Measurements from ENCODE around the gene NR2C2. TPM values are rescaled to one million over a fixed set of nuclear protein-coding genes. Genes with fewer than 3 reads are reported as not detected.
A peak's percentile ranks its signal among the peaks of the same experiment; 100 is the strongest.

The NR2C2 gene
- total and polyA plus RNA-seq, 5 experiments from 2014 or later = 10.1 to 110 (median 19.3) TPM

DNA sequence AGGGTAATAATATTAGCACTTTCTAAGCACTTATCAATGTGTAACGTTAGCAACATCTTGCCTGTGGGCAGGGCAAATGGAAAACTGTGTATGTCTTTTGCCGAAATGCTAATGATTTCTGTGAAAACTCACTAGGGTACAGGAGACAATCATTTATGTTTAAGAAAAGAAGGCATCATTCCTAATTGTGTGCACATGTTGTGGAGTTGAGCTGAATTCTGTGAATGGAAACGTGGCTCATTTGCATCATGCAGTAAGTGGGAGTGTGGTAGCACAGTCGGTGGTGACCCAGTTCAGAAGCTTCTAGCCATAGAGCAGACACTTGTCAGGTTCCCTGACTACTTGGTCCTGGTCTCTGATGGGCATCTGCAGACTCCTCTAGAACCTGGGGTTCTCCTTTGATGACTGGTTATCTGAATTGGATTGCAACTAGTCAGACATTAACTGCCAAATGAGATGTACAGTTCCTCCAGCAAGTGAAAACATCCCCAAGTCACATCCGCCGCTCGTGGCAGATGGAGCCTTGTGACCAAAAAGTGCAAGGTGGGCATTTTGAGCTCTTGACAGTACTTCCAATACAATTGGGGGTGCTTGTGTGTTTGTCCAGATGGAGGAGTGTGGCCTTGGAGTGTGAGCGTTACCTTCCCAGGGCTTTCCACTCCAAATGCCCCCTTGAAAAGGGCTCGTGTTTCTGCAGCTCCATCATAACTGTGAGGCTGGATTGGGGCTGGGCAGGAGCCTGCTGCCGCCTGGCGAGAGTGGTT lies 96.2 kb downstream of the NR2C2 start:
- Mint-ChIP-seq H3K4me1 (peaks cover 8 to 20% (median 15%) of the 10 kb centered on the region in 4 donors), H3K27ac (peak overlapping the region in 6 of 10 donors; percentile 9 to 83 (median 32)), H3K36me3 (peaks cover 0 to 97% (median 2%) of the 10 kb centered on the region in 3 donors), H3K4me3 (no peak overlapping the region), H3K9me3 (no peaks in the 10 kb centered on the region), H3K27me3 (no peaks in the 10 kb centered on the region)
- DNase-seq (no peak), ATAC-seq (no peak)
- POLR2A ChIA-PET = no interaction called here

DNA sequence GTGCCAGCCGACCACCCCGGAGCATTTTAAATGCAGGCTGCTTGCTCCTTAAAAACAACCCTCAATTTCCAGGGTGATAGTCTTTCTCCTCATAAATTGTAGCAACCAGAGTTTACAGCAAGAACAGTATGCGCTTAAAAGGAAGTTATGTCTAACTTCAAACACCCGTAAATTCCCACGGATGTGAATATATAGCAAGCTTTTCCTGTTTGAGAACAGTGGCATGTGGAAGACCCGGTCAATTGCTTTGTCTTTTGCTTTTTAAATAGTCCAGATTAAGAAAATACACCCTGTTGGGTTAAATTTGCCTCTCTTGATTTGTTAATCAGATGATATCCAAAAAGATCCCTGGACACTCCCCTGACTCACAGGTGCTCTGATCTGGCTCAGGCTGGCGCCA lies 96.9 kb downstream of the NR2C2 start:
- POLR2A ChIA-PET = interaction anchor here (0.6 kb wide), 1 partner anchor 13 kb away, joined by 4 read pairs; no protein-coding TSS in a partner anchor
- Mint-ChIP-seq H3K4me3 (no peak overlapping the region), H3K27me3 (no peaks in the 10 kb centered on the region), H3K9me3 (no peaks in the 10 kb centered on the region), H3K36me3 (peaks cover 0 to 97% (median under 1%) of the 10 kb centered on the region in 3 donors), H3K4me1 (peaks cover 8 to 20% (median 15%) of the 10 kb centered on the region in 4 donors), H3K27ac (peak overlapping the region; percentile 16 to 92 (median 72))
- no peak for DNase-seq
- ATAC-seq = no peak

DNA sequence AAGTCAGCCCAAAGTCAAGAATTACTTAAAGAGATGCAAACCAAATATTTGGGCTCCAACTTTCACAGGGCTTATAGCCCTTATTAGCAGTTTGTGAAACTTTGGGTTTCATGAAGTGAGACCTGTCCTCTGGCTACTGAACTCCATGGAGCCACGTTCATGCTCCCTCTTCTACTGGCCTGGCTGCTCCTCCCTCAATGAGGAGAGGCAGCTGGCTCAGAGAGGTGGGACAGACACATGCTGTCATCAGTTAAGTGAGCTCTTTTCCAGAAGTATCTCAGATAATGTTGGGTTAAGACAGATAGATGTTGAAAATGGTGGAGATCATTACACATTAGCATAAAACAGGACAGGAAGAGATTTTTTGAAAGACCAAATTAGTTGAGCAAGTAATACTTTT lies 98.3 kb downstream of the NR2C2 start:
- no peak for ATAC-seq
- no peaks in the 10 kb centered on the region for H3K27me3 Mint-ChIP-seq
- H3K4me1 Mint-ChIP-seq = peaks cover 8 to 26% (median 22%) of the 10 kb centered on the region in 4 donors
- no peak overlapping the region for H3K4me3 Mint-ChIP-seq
- H3K9me3 Mint-ChIP-seq = no peaks in the 10 kb centered on the region
- H3K27ac Mint-ChIP-seq = peak overlapping the region in 5 of 10 donors; percentile 14 to 92 (median 30)
- DNase-seq = no peak
- H3K36me3 Mint-ChIP-seq = peaks cover 0 to 97% (median 0%) of the 10 kb centered on the region in 3 donors
- POLR2A ChIA-PET = no interaction called here

DNA sequence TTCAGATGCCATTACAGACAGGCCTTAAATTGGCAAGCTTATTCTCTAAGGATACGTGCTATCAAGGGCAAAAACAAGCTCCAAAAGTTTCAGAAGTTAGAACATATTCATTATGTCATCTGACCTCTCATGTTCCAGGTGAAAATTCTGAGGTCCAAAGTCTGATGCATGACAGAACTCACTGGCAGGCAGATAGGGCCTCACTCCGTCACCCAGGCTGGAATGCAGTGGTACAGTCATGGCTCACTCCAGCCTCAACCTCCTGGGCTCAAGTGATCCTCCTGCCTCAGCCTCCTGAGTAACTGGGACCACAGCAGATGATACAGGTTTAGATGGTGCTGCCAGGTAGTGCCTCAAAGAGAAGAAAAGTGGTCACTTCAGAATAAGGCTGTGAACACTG lies 102.2 kb downstream of the NR2C2 start:
- peaks cover 4 to 43% (median 35%) of the 10 kb centered on the region in 4 donors for H3K4me1 Mint-ChIP-seq
- H3K4me3 Mint-ChIP-seq = no peak overlapping the region
- peaks cover 0 to 80% (median 0%) of the 10 kb centered on the region in 3 donors for H3K36me3 Mint-ChIP-seq
- ATAC-seq (no peak), DNase-seq (no peak)
- H3K27ac Mint-ChIP-seq = peak overlapping the region in 5 of 10 donors; percentile 9 to 63 (median 37)
- POLR2A ChIA-PET = no interaction called here
- no peaks in the 10 kb centered on the region for H3K9me3 Mint-ChIP-seq
- H3K27me3 Mint-ChIP-seq = no peaks in the 10 kb centered on the region

DNA sequence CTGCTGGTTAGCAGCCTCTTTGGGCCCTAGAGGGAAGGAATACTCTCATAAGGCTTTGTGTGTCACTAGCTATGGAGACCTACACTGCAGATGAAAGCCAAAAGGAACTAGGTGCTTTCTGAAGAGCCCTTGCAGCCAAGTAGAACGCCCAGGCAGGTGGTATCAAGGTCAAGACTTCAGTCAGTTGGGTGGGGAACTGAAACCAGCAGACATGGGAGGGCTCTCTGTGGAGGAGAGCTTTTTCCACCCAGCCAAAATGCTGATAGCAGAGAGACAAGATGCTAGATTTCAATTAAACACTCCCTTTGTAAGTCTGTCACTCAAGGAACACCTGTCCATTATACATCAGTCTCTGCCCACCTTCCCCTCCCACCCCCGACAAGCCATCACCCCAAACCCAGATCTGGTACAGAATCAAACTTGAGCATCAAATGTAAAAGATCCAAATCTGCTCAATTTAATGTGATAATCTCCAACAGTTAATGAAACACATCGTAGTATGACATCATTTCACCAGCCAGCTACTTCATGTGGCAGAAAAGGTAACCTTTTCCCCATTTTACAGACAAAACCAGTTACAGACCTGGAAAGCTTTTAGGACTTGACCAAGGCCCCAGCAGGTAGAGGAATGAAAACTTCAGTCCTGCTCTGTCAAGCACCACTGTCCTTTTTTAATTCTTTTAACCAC lies 103.2 kb downstream of the NR2C2 start:
- peaks cover 0 to 3% (median 0%) of the 10 kb centered on the region in 9 donors for H3K9me3 Mint-ChIP-seq

DNA sequence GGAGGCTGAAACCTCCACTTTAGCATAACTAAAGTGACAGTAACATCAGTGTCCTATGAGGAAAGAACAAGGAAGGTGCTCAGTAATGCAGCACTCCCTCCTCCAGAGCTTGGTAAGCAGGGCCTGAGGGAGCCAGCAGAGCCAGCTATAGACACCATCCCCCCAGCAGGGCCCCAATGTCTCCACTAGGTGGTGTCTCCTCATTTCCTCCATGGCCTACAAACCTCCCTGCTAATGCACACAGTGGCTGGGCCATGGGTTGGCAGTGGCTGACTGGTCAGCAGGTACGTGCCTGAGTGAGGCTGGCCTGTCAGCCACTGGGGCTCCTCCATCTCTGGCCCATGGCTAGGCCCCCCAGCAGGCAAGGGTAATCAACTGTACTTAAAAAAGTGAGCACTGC lies 104.1 kb downstream of the NR2C2 start:
- peak in 7 of 10 donors; percentile 8 to 40 (median 16) for DNase-seq
- H3K27ac Mint-ChIP-seq = peak overlapping the region; percentile 23 to 85 (median 52)
- H3K4me3 Mint-ChIP-seq = no peak overlapping the region
- peaks cover 8 to 61% (median 44%) of the 10 kb centered on the region in 4 donors for H3K4me1 Mint-ChIP-seq
- peak; percentile 86 to 90 for ATAC-seq
- peaks cover 0 to 71% (median 7%) of the 10 kb centered on the region in 3 donors for H3K36me3 Mint-ChIP-seq
- peaks cover 0 to 3% (median 0%) of the 10 kb centered on the region in 9 donors for H3K9me3 Mint-ChIP-seq
- POLR2A ChIA-PET = interaction anchor here (0.6 kb wide), 1 partner anchor 75 kb away, joined by 6 read pairs; no protein-coding TSS in a partner anchor
- H3K27me3 Mint-ChIP-seq = no peaks in the 10 kb centered on the region

More for the DNA sequence above, 103.2 kb downstream of the NR2C2 start:
- Mint-ChIP-seq H3K4me3 (no peak overlapping the region), H3K36me3 (peaks cover 0 to 77% (median 2%) of the 10 kb centered on the region in 3 donors), H3K27ac (peak overlapping the region in 8 of 10 donors; percentile 6 to 81 (median 62)), H3K4me1 (peaks cover 8 to 51% (median 42%) of the 10 kb centered on the region in 4 donors), H3K27me3 (no peaks in the 10 kb centered on the region)
- peak in 1 of 10 donors; percentile 30 for DNase-seq
- POLR2A ChIA-PET = no interaction called here
- ATAC-seq = no peak

DNA sequence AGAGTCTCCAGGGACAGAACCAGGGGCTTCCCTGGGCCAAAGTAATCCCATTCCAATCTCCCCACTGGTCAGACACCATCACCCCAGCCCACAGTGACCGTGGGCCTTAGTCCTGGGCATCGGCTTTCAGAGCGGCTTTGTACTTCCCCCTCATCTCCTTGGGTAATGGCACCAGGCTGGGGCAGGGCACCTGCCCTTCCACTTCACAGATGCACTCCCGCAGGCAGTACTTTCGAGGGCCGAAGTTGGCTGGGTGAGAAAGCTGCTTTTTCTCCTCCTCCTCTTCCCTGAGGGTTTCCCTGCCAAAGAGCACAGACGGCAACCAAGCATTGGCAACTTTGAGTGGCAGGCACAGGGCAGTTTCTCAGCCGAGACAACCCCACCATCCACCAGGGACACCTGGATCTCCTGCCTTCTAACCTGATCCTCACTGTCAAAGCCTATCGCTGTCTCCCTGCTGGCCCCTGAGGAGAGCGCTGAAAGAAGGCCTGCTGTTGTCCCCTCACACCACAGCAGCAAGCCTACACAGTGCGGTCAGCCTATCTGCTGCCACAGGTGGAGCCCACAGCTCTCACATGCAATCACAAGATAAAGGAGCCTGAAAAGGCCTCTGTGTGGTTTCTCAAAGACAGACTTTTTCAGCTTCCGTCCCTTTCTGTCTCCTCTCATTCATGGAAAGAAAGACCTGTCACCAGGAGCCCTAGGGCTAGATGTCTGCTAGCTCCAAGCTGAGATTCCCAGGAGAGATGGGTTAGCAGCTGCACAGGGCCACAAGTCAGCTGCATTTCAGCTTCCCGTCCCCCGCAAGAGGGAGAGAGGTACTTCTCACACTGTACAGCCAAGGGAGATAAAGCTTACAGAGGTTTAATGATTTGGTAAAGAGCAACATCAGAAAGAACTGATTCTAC lies 105.2 kb downstream of the NR2C2 start:
- Mint-ChIP-seq H3K27ac (peak overlapping the region; percentile 42 to 92 (median 72)), H3K27me3 (no peaks in the 10 kb centered on the region), H3K4me3 (no peak overlapping the region), H3K4me1 (peaks cover 11 to 61% (median 49%) of the 10 kb centered on the region in 4 donors), H3K36me3 (peaks cover 0 to 68% (median 10%) of the 10 kb centered on the region in 3 donors), H3K9me3 (peaks cover 0 to 3% (median 0%) of the 10 kb centered on the region in 9 donors)
- ATAC-seq = no peak
- DNase-seq = no peak
- POLR2A ChIA-PET = interaction anchor here (1.2 kb wide), 1 partner anchor 12 kb away, joined by 5 read pairs; the partner anchor contains the start of gene MRPS25

DNA sequence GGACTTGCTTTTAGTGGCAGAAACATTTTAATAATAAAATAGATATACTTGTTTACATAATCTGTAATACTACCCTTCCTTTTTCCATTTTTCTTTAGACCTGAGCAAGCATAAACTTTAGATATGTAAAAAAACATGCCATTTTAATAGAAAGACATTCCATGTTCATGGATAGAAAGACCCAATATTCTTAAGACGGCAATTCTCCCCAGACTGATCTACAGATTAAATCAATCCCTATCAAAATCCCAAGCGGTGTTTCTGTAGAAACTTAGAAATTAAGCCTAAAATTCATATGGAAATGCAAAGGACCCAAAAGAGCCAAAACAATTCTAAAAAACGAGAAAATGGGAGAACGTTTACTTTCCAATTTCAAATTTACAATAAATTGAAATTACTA lies 106.2 kb downstream of the NR2C2 start:
- no peak for ATAC-seq
- Mint-ChIP-seq H3K9me3 (peaks cover 0 to 3% (median 0%) of the 10 kb centered on the region in 9 donors), H3K27me3 (no peaks in the 10 kb centered on the region), H3K36me3 (peaks cover 0 to 69% (median 16%) of the 10 kb centered on the region in 3 donors), H3K4me1 (peaks cover 11 to 61% (median 49%) of the 10 kb centered on the region in 4 donors), H3K27ac (peak overlapping the region in 7 of 10 donors; percentile 43 to 92 (median 60)), H3K4me3 (no peak overlapping the region)
- POLR2A ChIA-PET = interaction anchor here (0.6 to 1.2 kb wide), 2 partner anchors 12 to 46 kb away, joined by 4 to 5 read pairs; partner anchors contain the start of gene MRPS25
- DNase-seq = no peak

DNA sequence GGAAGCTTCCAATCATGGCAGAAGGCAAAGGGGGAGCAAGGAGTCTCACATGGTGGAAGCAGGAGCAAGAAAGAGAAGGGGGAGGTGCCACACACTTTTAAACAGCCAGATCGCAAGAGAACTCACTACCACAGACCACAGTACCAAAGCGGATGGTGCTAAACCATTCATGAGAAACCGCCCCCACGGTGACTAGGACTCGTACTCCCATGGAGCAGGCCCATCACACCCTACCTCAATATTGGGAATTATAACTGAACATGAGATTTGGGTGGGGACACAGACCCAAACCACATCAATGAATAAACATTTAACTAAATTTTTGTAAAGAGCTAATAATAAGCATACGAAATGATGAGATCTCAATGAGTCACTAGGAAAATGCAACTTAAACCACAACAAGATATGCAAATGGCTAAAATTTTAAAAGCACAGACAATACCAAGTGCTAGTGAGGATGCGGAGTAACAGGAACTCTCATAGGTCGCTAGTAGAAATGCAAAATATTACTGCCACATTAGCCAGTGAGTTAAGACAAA lies 107.7 kb downstream of the NR2C2 start:
- DNase-seq = peak in 4 of 10 donors; percentile 8 to 50 (median 14)
- Mint-ChIP-seq H3K36me3 (peaks cover 0 to 62% (median 19%) of the 10 kb centered on the region in 3 donors), H3K9me3 (peaks cover 0 to 3% (median 0%) of the 10 kb centered on the region in 9 donors), H3K27me3 (no peaks in the 10 kb centered on the region), H3K4me3 (peak overlapping the region in 5 of 10 donors; percentile 8 to 68 (median 34)), H3K27ac (peak overlapping the region in 9 of 10 donors; percentile 44 to 85 (median 61)), H3K4me1 (peaks cover 11 to 60% (median 54%) of the 10 kb centered on the region in 4 donors)
- POLR2A ChIA-PET = no interaction called here
- ATAC-seq = peak; percentile 58 to 59

DNA sequence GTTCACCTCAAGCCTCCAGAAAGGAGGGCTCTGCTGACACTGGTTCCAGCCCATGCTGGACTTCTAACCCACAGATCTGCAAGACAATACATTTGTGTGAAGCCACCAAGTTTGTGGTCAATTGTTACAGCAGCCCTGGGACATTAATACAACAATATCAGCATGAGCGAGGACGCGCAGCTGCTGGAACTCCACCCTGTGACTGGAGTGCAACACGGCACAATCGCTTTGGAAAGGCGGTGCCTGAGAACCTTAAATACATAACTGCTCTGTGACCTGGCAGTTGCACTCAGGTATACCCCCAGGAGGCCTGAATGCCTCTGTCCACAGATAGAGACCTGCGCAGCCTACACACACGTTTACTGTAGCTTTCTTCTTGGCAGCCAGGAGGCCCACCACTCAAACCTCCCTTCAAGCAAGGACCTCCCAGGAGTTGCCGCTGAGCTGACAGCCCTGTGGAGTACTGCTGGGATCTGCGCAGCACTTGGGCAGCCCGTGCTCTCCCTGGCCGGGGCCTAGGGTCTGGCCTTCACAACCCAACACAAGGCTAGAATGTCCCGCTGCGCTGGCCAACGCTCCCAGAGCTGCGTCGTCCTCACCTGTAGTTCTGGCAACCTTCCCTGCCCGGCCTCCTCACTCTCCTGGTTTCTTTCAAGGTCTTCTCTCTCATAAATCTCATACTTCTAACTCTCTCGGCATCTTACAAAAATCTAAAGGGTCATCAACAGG lies 109.5 kb downstream of the NR2C2 start:
- no peaks in the 10 kb centered on the region for H3K27me3 Mint-ChIP-seq
- peaks cover 10 to 47% (median 43%) of the 10 kb centered on the region in 4 donors for H3K4me1 Mint-ChIP-seq
- no peak for DNase-seq
- ATAC-seq = no peak
- peak overlapping the region in 1 of 10 donors; percentile 26 for H3K4me3 Mint-ChIP-seq
- H3K27ac Mint-ChIP-seq = peak overlapping the region in 3 of 10 donors; percentile 3 to 54 (median 15)
- POLR2A ChIA-PET = no interaction called here
- H3K36me3 Mint-ChIP-seq = peaks cover 0 to 54% (median 19%) of the 10 kb centered on the region in 3 donors
- H3K9me3 Mint-ChIP-seq = peaks cover 0 to 3% (median 0%) of the 10 kb centered on the region in 9 donors

DNA sequence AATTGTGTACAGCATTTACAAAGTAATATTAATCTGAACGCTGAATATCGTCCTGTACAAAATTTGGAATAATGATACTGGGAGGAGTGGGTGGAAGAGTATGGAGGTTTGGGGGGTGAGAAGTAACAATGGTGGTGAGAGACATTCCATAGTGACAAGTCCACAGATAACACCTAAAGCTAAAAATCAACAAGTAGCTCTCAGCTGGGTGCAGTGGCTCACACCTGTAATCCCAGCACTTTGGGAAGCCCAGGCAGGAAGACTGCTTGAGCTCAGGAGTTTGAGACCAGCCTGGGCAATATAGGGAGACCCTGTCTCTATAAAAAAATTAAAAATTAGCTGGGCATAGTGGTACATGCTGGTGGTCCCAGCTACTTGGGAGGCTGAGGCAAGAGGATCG lies 112.6 kb downstream of the NR2C2 start:
- peaks cover 0 to 3% (median 0%) of the 10 kb centered on the region in 9 donors for H3K9me3 Mint-ChIP-seq
- H3K36me3 Mint-ChIP-seq = peaks cover 0 to 37% (median 19%) of the 10 kb centered on the region in 3 donors
- ATAC-seq (no peak), DNase-seq (no peak)
- POLR2A ChIA-PET = interaction anchor here (0.6 kb wide), 1 partner anchor 1650 kb away, joined by 5 read pairs; no protein-coding TSS in a partner anchor
- H3K4me3 Mint-ChIP-seq = no peak overlapping the region
- peaks cover 15 to 42% (median 37%) of the 10 kb centered on the region in 4 donors for H3K4me1 Mint-ChIP-seq
- H3K27me3 Mint-ChIP-seq = no peaks in the 10 kb centered on the region
- peak overlapping the region in 3 of 10 donors; percentile 1 to 32 (median 22) for H3K27ac Mint-ChIP-seq
